HG03378 (cell line): ENCODE results near the gene RPA1.
A peak's percentile ranks its signal among the peaks of the same experiment; 100 is the strongest.
"Not testable (repeated sequence)": the region's sequence is repeated elsewhere in the genome, so short reads cannot be mapped to it uniquely, and the experiment has no call there.

ENCODE experiments used
- ATAC-seq: cut with Tn5 transposase; IDR thresholded peaks from one replicate; pipeline ENCODE4 v1.9.1; 2021; ENCODE audit warnings: mild to moderate bottlenecking, moderate library complexity; ENCODE audit not compliant: unreplicated experiment

RPA1 gene

GRCh38 chr17:1810450-1811103 is 19.2 kb upstream of the RPA1 start:
- ATAC-seq = no peak

GRCh38 chr17:1813088-1813487 is 16.7 kb upstream of the RPA1 start:
- ATAC-seq = no peak

- no peak for ATAC-seq
These were observed 9.1 kb upstream of the RPA1 start for GRCh38 chr17:1820528-1821252.

- peak; percentile 6 for ATAC-seq
These were observed 601 bp upstream of the RPA1 start for GRCh38 chr17:1829216-1829591.

- no peak for ATAC-seq
These were observed 483 bp downstream of the RPA1 start for GRCh38 chr17:1830288-1830687.

- ATAC-seq = peak; percentile 67
These were observed 4.8 kb downstream of the RPA1 start for GRCh38 chr17:1834380-1835149.

- ATAC-seq = no peak
These were observed 9.7 kb downstream of the RPA1 start for GRCh38 chr17:1839516-1839915.

- ATAC-seq = no peak
These were observed 14.1 kb downstream of the RPA1 start for GRCh38 chr17:1843947-1844346.

- ATAC-seq = no peak
These were observed 17.4 kb downstream of the RPA1 start for GRCh38 chr17:1847191-1847590.

GRCh38 chr17:1852327-1852726 is 22.5 kb downstream of the RPA1 start:
- no peak for ATAC-seq

- ATAC-seq = no peak
These were observed 23.9 kb downstream of the RPA1 start for GRCh38 chr17:1853698-1854097.

- ATAC-seq = not testable (repeated sequence)
These were observed 26.7 kb downstream of the RPA1 start for GRCh38 chr17:1856462-1856861.

GRCh38 chr17:1860978-1861377 is 31.2 kb downstream of the RPA1 start:
- ATAC-seq = no peak

- no peak for ATAC-seq
These were observed 31.7 kb downstream of the RPA1 start for GRCh38 chr17:1861391-1862010.

GRCh38 chr17:1865252-1866037 is 35.6 kb downstream of the RPA1 start:
- ATAC-seq = no peak

GRCh38 chr17:1867307-1867706 is 37.5 kb downstream of the RPA1 start:
- no peak for ATAC-seq

- ATAC-seq = no peak
These were observed 38.3 kb downstream of the RPA1 start for GRCh38 chr17:1868090-1868489.

- ATAC-seq = no peak
These were observed 40.8 kb downstream of the RPA1 start for GRCh38 chr17:1870592-1870991.

GRCh38 chr17:1871756-1872155 is 42.0 kb downstream of the RPA1 start:
- no peak for ATAC-seq

- no peak for ATAC-seq
These were observed 42.4 kb downstream of the RPA1 start for GRCh38 chr17:1872254-1872653.

GRCh38 chr17:1872976-1873375 is 43.2 kb downstream of the RPA1 start:
- no peak for ATAC-seq
